Upper lobe of right lung (tissue), 1 donor: ENCODE results near the gene SLC27A4. TPM values are rescaled to one million over a fixed set of nuclear protein-coding genes. Genes with fewer than 3 reads are reported as not detected.

ENCODE experiments used
- ATAC-seq: fragments of 200-7000 bp; cut with Tn5 transposase; one replicate; pipeline ENCODE4 v1.9.1; 2020; ENCODE audit warnings: mild to moderate bottlenecking, moderate library complexity
- DNase-seq: peaks from one replicate; pipeline ENCODE4 v3.0.0-alpha.2; 2020
- H3K27ac ChIP-seq: fragments of 200-600 bp; one replicate; pipeline ENCODE4 v1.8.0; 2022
- H3K27me3 ChIP-seq: fragments of 200-600 bp; one replicate; pipeline ENCODE4 v1.8.0; 2022; ENCODE audit warnings: mild to moderate bottlenecking
- H3K36me3 ChIP-seq: fragments of 200-600 bp; one replicate; pipeline ENCODE4 v1.8.0; 2022
- H3K4me1 ChIP-seq: fragments of 200-600 bp; one replicate; pipeline ENCODE4 v1.8.0; 2022
- H3K4me3 ChIP-seq: fragments of 200-600 bp; one replicate; pipeline ENCODE4 v1.8.0; 2022; ENCODE audit warnings: mild to moderate bottlenecking
- H3K9me3 ChIP-seq: fragments of 200-600 bp; one replicate; pipeline ENCODE4 v1.8.0; 2022
- intact Hi-C: fragments of 100-400 bp; cut with DNase I; formaldehyde crosslinking; loops from one replicate; pipeline ENCODE4 v1.11.0; 2022
- total RNA-seq: library from RNA; stranded (reverse); fragmentation: NEBNext Ultra II Directional; extraction: Animal tissue kit (Norgen Biotek cat#: 25700); gene quantifications from one replicate; pipeline ENCODE4 v1.2.1, GENCODE V29; 2021
- TF ChIP-seq, protein P1 (sequence below): fragments of 200-600 bp; IDR thresholded peaks from one replicate; pipeline ENCODE4 v1.8.0; 2022; ENCODE audit warnings: antibody characterized with exemption
- donor health status: DM: no; HTN: yes; CAD: no; lungs with severe emphysema.

The SLC27A4 gene
- total RNA-seq, 1 donor from 2014 or later: 21.4 TPM

DNA sequence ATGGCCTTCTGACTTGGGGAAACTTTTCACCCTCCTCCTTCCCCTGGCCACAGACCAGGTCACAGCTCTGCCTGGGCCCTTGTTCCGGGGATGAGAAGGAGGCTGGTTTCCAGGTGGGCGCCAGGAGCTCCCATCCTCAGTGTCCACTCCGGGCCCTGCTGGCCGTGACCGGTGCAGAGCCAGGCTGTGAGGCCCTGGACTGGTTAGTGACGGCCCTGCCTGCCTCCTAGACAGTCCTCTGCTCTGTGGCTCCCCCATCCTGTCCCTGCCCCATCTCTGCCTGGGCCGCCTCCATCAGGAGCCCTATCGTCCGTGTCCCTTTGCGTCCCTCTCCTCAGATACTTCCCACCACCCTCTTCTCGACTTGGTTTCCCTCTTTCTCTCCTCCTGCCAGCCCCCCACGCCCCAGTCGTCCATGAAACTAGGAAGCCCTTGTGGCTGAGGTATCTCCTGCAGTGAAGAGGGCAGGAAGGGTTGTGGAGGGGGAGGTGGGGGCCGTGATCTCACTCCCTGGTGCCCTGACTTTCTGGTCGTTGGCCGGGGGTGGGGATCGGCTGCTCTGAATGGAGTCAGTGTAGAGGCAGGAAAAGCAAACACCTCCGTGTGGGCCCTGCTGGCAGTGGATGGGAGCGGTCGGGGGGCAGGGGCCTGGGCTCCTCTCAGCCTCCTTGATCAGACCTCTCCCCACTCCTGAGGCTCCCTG is 64.9 kb downstream of the SLC27A4 start:
- Histone ChIP-seq H3K27ac (no peak overlapping the region), H3K4me3 (no peak overlapping the region), H3K4me1 (no peaks in the 10 kb centered on the region), H3K9me3 (no peaks in the 10 kb centered on the region), H3K36me3 (no peaks in the 10 kb centered on the region), H3K27me3 (no peaks in the 10 kb centered on the region)
- ATAC-seq (peak; percentile 18), DNase-seq (no peak)
- TF ChIP-seq, protein P1, sequence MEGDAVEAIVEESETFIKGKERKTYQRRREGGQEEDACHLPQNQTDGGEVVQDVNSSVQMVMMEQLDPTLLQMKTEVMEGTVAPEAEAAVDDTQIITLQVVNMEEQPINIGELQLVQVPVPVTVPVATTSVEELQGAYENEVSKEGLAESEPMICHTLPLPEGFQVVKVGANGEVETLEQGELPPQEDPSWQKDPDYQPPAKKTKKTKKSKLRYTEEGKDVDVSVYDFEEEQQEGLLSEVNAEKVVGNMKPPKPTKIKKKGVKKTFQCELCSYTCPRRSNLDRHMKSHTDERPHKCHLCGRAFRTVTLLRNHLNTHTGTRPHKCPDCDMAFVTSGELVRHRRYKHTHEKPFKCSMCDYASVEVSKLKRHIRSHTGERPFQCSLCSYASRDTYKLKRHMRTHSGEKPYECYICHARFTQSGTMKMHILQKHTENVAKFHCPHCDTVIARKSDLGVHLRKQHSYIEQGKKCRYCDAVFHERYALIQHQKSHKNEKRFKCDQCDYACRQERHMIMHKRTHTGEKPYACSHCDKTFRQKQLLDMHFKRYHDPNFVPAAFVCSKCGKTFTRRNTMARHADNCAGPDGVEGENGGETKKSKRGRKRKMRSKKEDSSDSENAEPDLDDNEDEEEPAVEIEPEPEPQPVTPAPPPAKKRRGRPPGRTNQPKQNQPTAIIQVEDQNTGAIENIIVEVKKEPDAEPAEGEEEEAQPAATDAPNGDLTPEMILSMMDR: no peak
- intact Hi-C loops: no loop called here

DNA sequence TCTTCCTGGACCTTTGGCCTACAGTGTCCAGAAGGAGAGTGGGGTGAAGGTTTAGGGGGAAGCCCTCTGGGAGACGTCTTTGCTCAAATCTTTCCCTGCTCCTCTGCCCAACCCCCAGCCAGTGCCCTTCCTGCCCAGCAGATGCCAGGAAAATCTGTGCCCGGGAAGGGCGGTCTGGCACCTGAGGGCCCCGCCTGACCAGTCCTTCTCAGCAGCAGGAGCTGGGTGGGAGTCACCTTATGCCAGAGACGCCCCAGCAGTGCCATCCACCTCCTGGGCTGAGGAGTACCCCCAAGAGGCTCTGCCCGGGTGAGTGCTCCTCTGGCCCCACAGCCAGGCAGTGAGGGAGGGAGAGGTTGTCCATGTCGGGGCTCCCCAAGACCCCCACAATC is 65.4 kb downstream of the SLC27A4 start:
- TF ChIP-seq, protein P1: no peak
- no peaks in the 10 kb centered on the region for H3K36me3 ChIP-seq
- ATAC-seq (no peak), DNase-seq (no peak)
- H3K9me3 ChIP-seq: no peaks in the 10 kb centered on the region
- intact Hi-C loops: no loop called here
- H3K4me1 ChIP-seq: no peaks in the 10 kb centered on the region
- no peaks in the 10 kb centered on the region for H3K27me3 ChIP-seq
- H3K27ac ChIP-seq: no peak overlapping the region
- no peak overlapping the region for H3K4me3 ChIP-seq

DNA sequence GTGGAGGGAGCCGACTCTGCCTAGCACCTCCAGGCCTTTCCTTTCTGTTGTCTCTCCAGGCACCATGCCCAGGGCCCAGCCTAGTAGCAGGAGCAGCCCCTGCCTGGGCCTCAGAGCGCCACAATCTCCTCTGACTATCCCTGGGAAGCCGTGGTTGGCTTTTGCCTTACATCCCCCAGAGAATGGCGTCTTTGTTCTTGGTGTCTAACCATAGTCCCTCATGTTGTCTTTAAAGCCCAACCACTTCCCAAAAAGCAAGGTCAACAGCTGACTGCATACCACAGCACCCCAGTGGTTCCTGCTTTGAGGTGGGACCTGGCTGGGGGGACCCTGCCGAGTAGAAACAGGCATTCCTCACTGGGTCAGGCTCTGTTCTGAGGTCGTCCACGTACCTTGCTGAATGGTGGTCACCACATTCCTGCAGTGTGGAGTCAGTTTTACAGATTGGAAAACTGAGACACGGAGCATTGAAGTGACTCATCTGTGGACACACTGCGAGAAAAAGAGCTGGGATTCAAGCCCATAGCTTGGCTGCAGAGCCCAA is 66.6 kb downstream of the SLC27A4 start:
- TF ChIP-seq, protein P1: no peak
- Histone ChIP-seq H3K4me1 (no peaks in the 10 kb centered on the region), H3K27me3 (no peaks in the 10 kb centered on the region), H3K27ac (no peak overlapping the region), H3K9me3 (no peaks in the 10 kb centered on the region), H3K36me3 (no peaks in the 10 kb centered on the region), H3K4me3 (no peak overlapping the region)
- intact Hi-C loops: no loop called here
- no peak for DNase-seq
- ATAC-seq: no peak

DNA sequence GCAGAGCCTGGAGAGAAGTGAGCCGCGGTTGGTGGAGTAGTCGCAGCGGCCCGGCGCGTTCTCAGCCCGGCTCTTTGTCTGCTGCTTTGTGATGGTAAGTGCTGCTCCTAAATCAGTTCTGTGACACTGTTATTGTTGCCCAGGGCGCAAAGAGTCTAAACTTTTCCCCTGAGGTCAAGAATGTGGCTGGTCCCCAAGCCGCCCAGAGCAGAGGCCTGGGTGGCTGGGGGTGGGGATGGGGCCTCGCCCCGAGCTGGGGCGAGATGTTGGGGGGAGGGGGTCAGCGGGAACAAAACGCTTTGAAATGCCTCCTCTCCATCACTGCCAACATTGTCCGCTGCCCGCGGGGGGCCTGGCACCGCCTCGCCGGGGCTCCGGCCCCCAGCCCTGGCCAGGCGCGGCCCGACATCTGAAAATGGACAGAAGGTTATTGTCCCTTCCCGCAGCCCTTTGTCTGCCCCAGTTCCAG is 68.7 kb downstream of the SLC27A4 start:
- Histone ChIP-seq H3K9me3 (no peaks in the 10 kb centered on the region), H3K27ac (no peak overlapping the region), H3K27me3 (peaks cover 3% of the 10 kb centered on the region), H3K4me3 (no peak overlapping the region), H3K4me1 (no peaks in the 10 kb centered on the region), H3K36me3 (no peaks in the 10 kb centered on the region)
- intact Hi-C loops: no loop called here
- ATAC-seq (no peak), DNase-seq (no peak)
- TF ChIP-seq, protein P1: no peak

DNA sequence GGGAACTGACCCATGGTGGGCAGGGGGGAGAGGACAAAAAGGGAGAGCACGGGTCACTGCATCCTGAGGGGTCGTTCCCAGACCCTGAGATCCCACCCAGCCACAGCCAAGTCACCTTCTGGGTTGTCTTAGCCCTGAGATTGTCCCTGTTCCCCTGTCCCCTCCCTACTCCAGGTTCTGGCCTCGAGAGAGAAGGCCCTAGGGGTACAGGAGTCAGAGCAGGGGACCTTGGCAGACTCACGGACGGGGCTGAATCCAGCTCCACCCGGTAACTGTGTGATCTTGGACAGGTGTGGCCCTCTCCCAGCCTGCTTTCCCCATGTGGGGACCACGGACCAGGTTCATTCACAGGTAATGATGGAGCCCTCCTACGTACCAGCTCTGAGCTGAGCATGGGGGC is 69.1 kb downstream of the SLC27A4 start:
- no peak overlapping the region for H3K27ac ChIP-seq
- DNase-seq: no peak
- H3K9me3 ChIP-seq: no peaks in the 10 kb centered on the region
- H3K36me3 ChIP-seq: no peaks in the 10 kb centered on the region
- H3K4me3 ChIP-seq: no peak overlapping the region
- peaks cover 6% of the 10 kb centered on the region for H3K27me3 ChIP-seq
- intact Hi-C loops: no loop called here
- TF ChIP-seq, protein P1: no peak
- H3K4me1 ChIP-seq: no peaks in the 10 kb centered on the region
- no peak for ATAC-seq
